K562 treated with DMSO at 1 percent for 48 hours (cell line): ENCODE data around the gene SLC25A41. TPM values are rescaled to one million over a fixed set of nuclear protein-coding genes. Genes with fewer than 3 reads are reported as not detected.

ENCODE experiments used
- total RNA-seq: library from RNA; unstranded; fragments of 300-600 nt; gene quantifications from 2 replicates; pipeline ENCODE4 v1.2.3, GENCODE V29; 2022; ENCODE audit warnings: low replicate concordance; ENCODE audit errors: extremely low read depth

SLC25A41 gene
- total RNA-seq = not detected in 2 replicates

DNA sequence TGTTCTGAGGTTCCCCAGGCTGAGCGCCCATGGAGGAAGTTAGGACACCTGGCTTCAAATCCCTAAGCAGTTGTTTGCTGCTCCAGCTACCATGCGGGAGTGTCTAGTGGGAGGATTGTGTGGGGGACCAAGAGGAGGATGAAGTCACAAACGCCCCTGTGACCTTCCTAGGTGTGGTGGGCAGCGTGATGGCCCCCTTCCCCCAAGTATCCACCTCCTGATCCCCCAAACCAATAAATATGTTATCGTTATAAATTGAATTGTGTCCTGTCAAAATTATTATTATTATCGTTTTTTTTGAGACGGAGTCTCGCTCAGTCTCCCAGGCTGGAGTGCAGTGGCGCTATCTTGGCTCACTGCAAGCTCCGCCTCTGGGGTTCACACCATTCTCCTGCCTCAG lies at the start of gene SLC25A41:
Gene SLC25A41, minus strand, starts transcription at position 101 of the 400 bp plus-strand sequence. Its CDS starts 70 bp downstream, at position 31.

GRCh38 chr19:6481541-6482342 lies 48.2 kb upstream of the SLC25A41 start, which contains the start of gene DENND1C:
Gene DENND1C, minus strand, starts transcription at chr19:6481787. Its CDS starts 92 bp downstream, at chr19:6481695.

GRCh38 chr19:6464070-6464873 lies 30.7 kb upstream of the SLC25A41 start, which contains the start of gene CRB3:
Gene CRB3, plus strand, starts transcription at chr19:6464271. Its CDS starts 431 bp downstream, at chr19:6464702.

DNA sequence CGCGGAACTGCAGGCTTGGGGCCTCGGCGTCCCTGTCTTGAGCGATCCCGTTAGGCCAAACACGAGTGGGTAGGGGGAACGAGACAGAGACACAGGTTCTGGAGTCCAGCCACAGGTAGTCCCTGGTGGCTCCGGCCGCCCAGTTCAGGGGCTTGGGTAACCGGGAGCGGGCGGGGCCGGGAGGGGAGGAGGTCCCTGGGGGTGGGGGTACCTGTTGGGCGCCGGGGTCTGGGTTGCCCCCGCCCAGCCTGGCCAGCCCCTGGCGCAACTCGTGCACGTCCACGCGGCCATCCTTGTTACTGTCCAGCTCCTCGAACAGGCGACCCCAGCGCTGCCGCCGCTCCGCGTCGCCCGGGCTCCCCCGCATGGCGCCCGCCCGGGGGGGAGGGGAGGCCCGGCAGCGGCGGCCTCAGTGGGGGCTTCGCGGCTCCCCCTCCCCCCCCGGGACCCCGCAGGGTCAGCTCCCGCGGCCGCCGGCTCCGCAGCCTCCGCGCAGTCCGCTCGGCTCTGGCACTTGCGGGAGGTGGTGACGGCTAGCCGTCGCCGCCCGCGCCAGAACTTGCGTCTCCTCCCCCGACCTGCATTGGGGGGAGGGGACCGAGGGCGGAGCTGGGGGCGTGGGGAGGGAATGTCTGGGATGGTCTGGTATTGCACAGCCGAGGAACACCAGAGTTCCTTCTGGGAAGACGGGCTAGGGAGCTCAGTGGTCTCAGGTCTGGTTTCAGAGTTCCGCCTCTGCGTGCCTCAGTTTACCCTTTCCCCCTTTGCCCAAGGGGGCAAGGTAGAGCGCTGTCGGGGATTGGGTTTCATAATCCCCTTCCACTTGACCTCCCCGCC lies 25.9 kb upstream of the SLC25A41 start, which contains the start of gene SLC25A23:
Gene SLC25A23, minus strand, starts transcription at position 531 of the 837 bp plus-strand sequence. Its CDS starts 164 bp downstream, at position 367.

DNA sequence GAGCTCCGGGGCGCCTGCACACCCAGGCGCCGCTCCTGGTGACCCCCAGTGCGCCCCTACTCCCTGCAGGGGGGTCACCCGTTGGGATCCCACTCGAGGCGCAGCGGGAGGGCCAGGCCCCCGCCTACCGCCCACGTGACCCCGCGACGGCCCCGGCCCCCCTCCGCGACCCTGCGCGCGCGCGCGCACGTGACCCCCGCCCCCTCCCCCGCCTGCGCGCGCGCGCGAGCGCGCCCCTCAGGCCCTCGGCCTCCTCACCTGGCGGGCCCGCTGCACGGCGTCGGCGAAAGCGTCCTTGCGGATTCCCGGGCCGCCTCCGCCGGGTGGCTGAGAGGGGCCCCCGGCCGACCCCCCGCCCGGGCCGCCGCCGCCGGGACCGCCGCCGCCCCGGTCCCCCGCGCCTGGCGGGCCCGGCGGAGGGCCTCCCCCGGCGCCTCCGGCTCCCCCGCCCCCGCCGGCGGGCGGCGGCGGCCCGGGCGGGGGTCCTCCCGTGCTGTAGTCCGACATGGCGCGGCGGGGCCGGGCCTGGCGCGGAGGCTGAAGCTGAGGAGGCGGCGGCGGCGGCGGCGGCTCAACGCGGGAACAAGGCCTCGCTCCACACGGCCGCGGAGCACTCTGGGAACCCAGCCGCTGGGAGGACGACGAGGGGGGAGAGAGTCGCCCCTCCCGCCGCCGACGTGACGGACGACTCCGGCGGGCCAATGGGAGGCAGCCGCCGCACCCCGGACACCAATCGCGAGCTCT lies 9.2 kb downstream of the SLC25A41 start, which contains the start of gene KHSRP:
Gene KHSRP, minus strand, starts transcription at position 617 of the 744 bp plus-strand sequence. Its CDS starts 110 bp downstream, at position 507.

DNA sequence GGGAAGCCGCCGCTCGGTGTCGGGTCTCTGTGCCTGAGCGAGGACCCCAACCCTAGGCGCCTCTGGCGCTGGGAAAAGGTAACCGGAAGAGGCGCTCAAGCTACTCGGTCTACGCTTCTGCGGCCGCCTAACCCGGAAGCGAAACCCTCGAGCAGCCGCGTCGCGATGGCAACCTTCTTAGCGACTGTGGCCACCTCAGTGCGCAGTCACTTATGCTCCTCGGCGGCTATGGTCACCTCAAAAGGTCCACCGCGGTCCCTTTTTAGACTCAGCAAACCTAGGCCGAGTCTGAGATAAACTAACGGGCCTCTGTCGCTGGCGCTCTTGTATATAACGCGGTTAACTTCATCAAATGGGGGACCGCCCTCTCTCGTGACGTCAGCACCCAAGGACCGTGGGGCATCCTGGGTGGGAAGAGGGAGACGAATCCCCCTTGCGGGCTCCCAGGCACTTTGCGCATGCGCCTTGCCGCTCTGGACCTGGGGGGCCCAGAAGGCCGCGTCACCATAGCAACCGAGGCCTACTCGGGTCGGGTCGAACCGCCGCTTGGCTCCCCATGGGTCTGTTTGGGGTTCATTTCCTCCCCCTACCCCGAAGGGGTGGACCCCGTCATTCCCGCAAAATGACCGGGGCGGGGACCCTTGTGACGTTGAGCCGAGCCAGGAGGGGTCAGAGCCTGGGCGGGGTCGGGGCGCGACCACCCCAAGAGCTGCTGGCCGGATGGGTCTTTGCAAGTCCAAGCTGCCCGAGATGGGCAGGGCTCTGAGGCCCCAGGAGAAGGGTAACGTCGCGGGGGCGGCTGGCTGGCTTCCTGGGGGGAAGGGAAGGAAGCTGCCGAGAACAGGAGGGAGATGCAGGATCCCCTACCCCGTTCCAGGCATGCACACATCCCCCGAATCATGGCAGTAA lies 40.2 kb downstream of the SLC25A41 start, which contains the start of gene GTF2F1:
Gene GTF2F1, minus strand, starts transcription at position 91 of the 909 bp plus-strand sequence. CDS start 169 bp downstream, outside the sequence.

Other genes starting within 250 kb of the SLC25A41 start
- not detected in 2 replicates for gene MLLT1, start 153.8 kb downstream of the SLC25A41 start, total RNA-seq
- not detected in 2 replicates for gene ACER1, start 100.2 kb downstream of the SLC25A41 start, total RNA-seq
- gene CLPP, start 72.2 kb downstream of the SLC25A41 start, total RNA-seq = not detected in 2 replicates
- gene ALKBH7, start 61.0 kb downstream of the SLC25A41 start, total RNA-seq = not detected in 2 replicates
- not detected in 2 replicates for gene PSPN, start 57.8 kb downstream of the SLC25A41 start, total RNA-seq
- not detected in 2 replicates for gene GTF2F1, start 40.6 kb downstream of the SLC25A41 start, total RNA-seq
- not detected in 2 replicates for gene KHSRP, start 9.0 kb downstream of the SLC25A41 start, total RNA-seq
- gene SLC25A23, start 26.0 kb upstream of the SLC25A41 start, total RNA-seq = not detected in 2 replicates
- gene CRB3, start 30.5 kb upstream of the SLC25A41 start, total RNA-seq = not detected in 2 replicates
- gene DENND1C, start 48.0 kb upstream of the SLC25A41 start, total RNA-seq = not detected in 2 replicates
- gene TUBB4A, start 68.5 kb upstream of the SLC25A41 start, total RNA-seq = not detected in 2 replicates
- not detected in 2 replicates for gene TNFSF9, start 97.3 kb upstream of the SLC25A41 start, total RNA-seq
- gene CD70, start 157.4 kb upstream of the SLC25A41 start, total RNA-seq = not detected in 2 replicates
- not detected in 2 replicates for gene TNFSF14, start 236.4 kb upstream of the SLC25A41 start, total RNA-seq